ENCODE measurements around the gene VPS35L. TPM values are rescaled to one million over a fixed set of nuclear protein-coding genes. Genes with fewer than 3 reads are reported as not detected.

VPS35L gene
- total and polyA plus RNA-seq, 2 of the 13 experiments (the other 11 are each of a cell fraction or from before 2014, with no cell fraction given): 1.4 to 1.6 TPM

- TF ChIP-seq ZNF639 (CRISPR knock-in tag; conservative IDR thresholded peaks at IDR 0.05): peak; percentile 92
- no peak; the same call in 1 of the 2 replicates for TF ChIP-seq RFXANK (CRISPR knock-in tag; IDR thresholded peaks at IDR 0.05)
- TF ChIP-seq BORCS8-MEF2B (CRISPR knock-in tag; IDR thresholded peaks at IDR 0.05): peak; percentile 86
- TF ChIP-seq MZF1 (CRISPR knock-in tag; IDR thresholded peaks at IDR 0.05; ENCODE audit: borderline replicate concordance): no peak
- TF ChIP-seq ZNF879 (CRISPR knock-in tag; IDR thresholded peaks at IDR 0.05): no peak
- TF ChIP-seq SP4 (CRISPR knock-in tag; IDR thresholded peaks at IDR 0.05): no peak; the same call in 1 of the 2 replicates
- TF ChIP-seq RCOR2 (CRISPR knock-in tag; IDR thresholded peaks at IDR 0.05): peak; percentile 47
- peak; percentile 68; the same call in 1 of the 2 replicates for TF ChIP-seq TARDBP (CRISPR knock-in tag; IDR thresholded peaks at IDR 0.05)
- peak; percentile 68; the same call in 1 of the 2 replicates for TF ChIP-seq NFATC3 (CRISPR knock-in tag; IDR thresholded peaks at IDR 0.05)
- TF ChIP-seq ZNF33B (CRISPR knock-in tag; IDR thresholded peaks at IDR 0.05): peak; percentile 58; the same call in 1 of the 2 replicates
- peak; percentile 30; the same call in 1 of the 2 replicates for TF ChIP-seq E2F1 (CRISPR knock-in tag; IDR thresholded peaks at IDR 0.05)
- 0 out of 2 replicates have a peak, but pooled peaks have one; percentile 54 for TF ChIP-seq ZNF326 (CRISPR knock-in tag; IDR thresholded peaks at IDR 0.05; ENCODE audit: borderline replicate concordance)
- no peak; the same call in 1 of the 2 replicates for TF ChIP-seq ZHX1 (CRISPR knock-in tag; IDR thresholded peaks at IDR 0.05; ENCODE audit: low read depth)
- peak; percentile 81 for TF ChIP-seq KDM4B (CRISPR knock-in tag; IDR thresholded peaks at IDR 0.05)
- no peak; the same call in 1 of the 2 replicates for TF ChIP-seq CREM (IDR thresholded peaks at IDR 0.05)
- TF ChIP-seq CREM (CRISPR knock-in tag; IDR thresholded peaks at IDR 0.05): peak; percentile 1; the same call in 1 of the 2 replicates
- TF ChIP-seq PRDM4 (CRISPR knock-in tag; IDR thresholded peaks at IDR 0.05; ENCODE audit: borderline replicate concordance): 0 out of 2 replicates have a peak, but pooled peaks have one; percentile 31
These were observed 33.8 kb upstream of the VPS35L start, which contains the start of gene GDE1 (continued) for GRCh38 chr16:19521471-19522396.

All from HepG2 (cell line).